Liver (tissue), 9 donors: Measurements from ENCODE around the gene INTS4. TPM values are rescaled to one million over a fixed set of nuclear protein-coding genes. Genes with fewer than 3 reads are reported as not detected.
"Not testable (repeated sequence)": the region's sequence is repeated elsewhere in the genome, so short reads cannot be mapped to it uniquely, and the experiment has no call there.

Source experiments
- DNase-seq: peaks from one replicate; pipeline ENCODE4 v3.0.0-alpha.2; 2017; ENCODE audit warnings: low spot score
- H3K27ac ChIP-seq, 2 donors: one replicate each; pipeline ENCODE4 v1.7.0; 2013; ENCODE audit warnings: inconsistent platforms in 2 of 2, low read length in 2 of 2, control low read depth in 1 of 2, low read depth in 1 of 2, mild to moderate bottlenecking in 1 of 2
- H3K27me3 ChIP-seq, 4 donors: one replicate each; pipeline versions ENCODE4 v1.6.1 to v1.7.0; 2013; ENCODE audit warnings: low read length in 3 of 4, inconsistent platforms in 1 of 4, mild to moderate bottlenecking in 1 of 4, moderate library complexity in 1 of 4; ENCODE audit not compliant: control insufficient read depth in 4 of 4, insufficient read depth in 4 of 4
- H3K36me3 ChIP-seq, 4 donors: one replicate each; pipeline versions ENCODE4 v1.6.1 to v1.7.0; 2013; ENCODE audit warnings: low read length in 3 of 4, mild to moderate bottlenecking in 3 of 4, low read depth in 1 of 4, moderate library complexity in 1 of 4; ENCODE audit not compliant: control insufficient read depth in 4 of 4, insufficient read depth in 3 of 4
- H3K4me1 ChIP-seq, 4 donors: one replicate each; pipeline versions ENCODE4 v1.6.1 to v1.7.0; 2013; ENCODE audit warnings: low read length in 3 of 4, mild to moderate bottlenecking in 3 of 4, moderate library complexity in 1 of 4; ENCODE audit not compliant: control insufficient read depth in 4 of 4, insufficient read depth in 4 of 4
- H3K4me3 ChIP-seq, 3 donors: one replicate each; pipeline versions ENCODE4 v1.6.1 to v1.7.0; 2013; ENCODE audit warnings: low read length in 3 of 3, control low read depth in 1 of 3, low read depth in 1 of 3, mild to moderate bottlenecking in 1 of 3
- H3K9ac ChIP-seq, 2 donors: one replicate each; pipeline ENCODE4 v1.7.0; 2013; ENCODE audit warnings: low read length in 2 of 2, mild to moderate bottlenecking in 2 of 2, moderate library complexity in 2 of 2, control low read depth in 1 of 2, low read depth in 1 of 2
- H3K9me3 ChIP-seq, 4 donors: one replicate each; pipeline versions ENCODE4 v1.6.1 to v1.7.0; 2013; ENCODE audit warnings: low read length in 3 of 4; ENCODE audit not compliant: control insufficient read depth in 4 of 4
- EGR1 ChIP-seq, 2 donors: IDR thresholded peaks; 2 replicates each; pipeline ENCODE4 v1.6.1; 2016 to 2018; ENCODE audit warnings: antibody characterized with exemption in 2 of 2, low read depth in 2 of 2
- FOXA2 ChIP-seq: IDR thresholded peaks from 2 replicates; pipeline ENCODE4 v1.6.1; 2016; ENCODE audit warnings: antibody characterized with exemption
- HNF4A ChIP-seq, 2 donors: conservative IDR thresholded peaks; 2 replicates each; pipeline ENCODE4 v1.6.1; 2016; ENCODE audit warnings: antibody characterized with exemption in 2 of 2, mild to moderate bottlenecking in 2 of 2
- HNF4G ChIP-seq: IDR thresholded peaks from 2 replicates; pipeline ENCODE4 v1.6.1; 2016; ENCODE audit warnings: antibody characterized with exemption
- JUND ChIP-seq, 2 donors: IDR thresholded peaks; 2 replicates each; pipeline ENCODE4 v1.6.1; 2016; ENCODE audit warnings: antibody characterized with exemption in 2 of 2
- NR2F2 ChIP-seq: IDR thresholded peaks from 2 replicates; pipeline ENCODE4 v1.6.1; 2016; ENCODE audit warnings: antibody characterized with exemption
- REST ChIP-seq: IDR thresholded peaks from 2 replicates; pipeline ENCODE4 v1.6.1; 2016; ENCODE audit warnings: antibody characterized with exemption, mild to moderate bottlenecking
- TAF1 ChIP-seq: conservative IDR thresholded peaks from 2 replicates; pipeline ENCODE4 v1.6.1; 2016; ENCODE audit warnings: antibody characterized with exemption, mild to moderate bottlenecking
- ZBTB33 ChIP-seq: IDR thresholded peaks from 2 replicates; pipeline ENCODE4 v1.6.1; 2016; ENCODE audit warnings: antibody characterized with exemption
- WGBS: extraction: QIAGEN DNeasy Blood & Tissue Kit; methylation state at CpG from one replicate; pipeline ENCODE4 v1.1.7; 2013; 5-methylcytosine and 5-hydroxymethylcytosine counted together
- polyA plus RNA-seq, 2 donors: library from polyadenylated mRNA; stranded (reverse) in 1 of 2; unstranded in 1 of 2; fragments of 200-250 nt in 1 of 2; fragments of >200 nt in 1 of 2; fragmentation: Nextera tagmentation in 1 of 2; extraction: Ambion mirVana in 1 of 2; gene quantifications; one replicate each; pipeline versions ENCODE4 v1.2.1 to v1.2.3, GENCODE V29; 2013 to 2015
- total RNA-seq, 2 donors: library from RNA; depleted of rRNA; stranded (reverse); fragments of >200 nt; gene quantifications; one replicate each; pipeline ENCODE4 v1.2.3, GENCODE V29; 2014
- TF ChIP-seq, protein P1 (sequence below): fragments of 150-350 bp; IDR thresholded peaks from 2 replicates; pipeline ENCODE4 v1.5.1; 2017; ENCODE audit warnings: improper control_type of control experiment, low read depth, low read length; ENCODE audit not compliant: missing input control
- donor health status: healthy.
- donor health status: healthy.
- donor health status: healthy.
- donor health status: healthy.
- donor health status: healthy.

INTS4 gene
- total and polyA plus RNA-seq, 4 donors: 7.9 to 19.1 (median 15.0) TPM

- DNase-seq, H3K27me3 ChIP-seq, H3K9me3 ChIP-seq, H3K4me3 ChIP-seq, H3K36me3 ChIP-seq, H3K9ac ChIP-seq: not testable (repeated sequence)
- peaks cover 7 to 12% (median 7%) of the 10 kb centered on the region in 4 donors for H3K4me1 ChIP-seq
- TF ChIP-seq HNF4A (conservative IDR thresholded peaks at IDR 0.05): peak in 1 of 2 donors; percentile 15
- H3K27ac ChIP-seq: peak overlapping the region; percentile 46 to 70
- 43% methylated on average over 4 of the region's 4 CpGs for WGBS
Measured at GRCh38 chr11:77913608-77914306, 80.7 kb downstream of the INTS4 start.

- H3K27ac ChIP-seq, DNase-seq, H3K36me3 ChIP-seq, H3K4me3 ChIP-seq, H3K9me3 ChIP-seq, H3K9ac ChIP-seq, H3K27me3 ChIP-seq: not testable (repeated sequence)
- 94% methylated on average over 6 of the region's 6 CpGs for WGBS
- H3K4me1 ChIP-seq: peaks cover 7 to 12% (median 7%) of the 10 kb centered on the region in 4 donors
Measured at GRCh38 chr11:77910828-77911227, 83.6 kb downstream of the INTS4 start.

DNA sequence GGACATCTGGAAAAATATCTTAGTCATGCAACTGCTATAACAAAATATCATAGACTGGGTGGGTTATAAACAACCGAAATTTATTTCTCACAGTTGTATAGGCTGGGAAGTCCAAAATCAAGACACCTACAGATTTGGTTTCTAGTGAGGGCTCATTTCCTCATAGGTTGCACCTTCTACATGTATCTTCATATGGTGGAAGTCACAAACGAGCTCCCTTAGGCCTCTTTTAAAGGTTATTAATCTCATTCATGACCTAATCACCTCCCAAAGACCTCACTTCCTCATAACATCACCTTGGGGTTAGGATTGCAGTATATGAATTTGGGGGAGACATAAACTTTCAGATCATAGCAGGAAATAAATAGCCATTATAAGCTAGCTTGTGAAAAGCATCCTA is 85.2 kb downstream of the INTS4 start:
- peaks cover 0 to 4% (median 2%) of the 10 kb centered on the region in 4 donors for H3K36me3 ChIP-seq
- no peak for DNase-seq
- H3K9me3 ChIP-seq: no peaks in the 10 kb centered on the region
- H3K27me3 ChIP-seq: no peaks in the 10 kb centered on the region
- no peak overlapping the region for H3K4me3 ChIP-seq
- H3K4me1 ChIP-seq: peaks cover under 1 to 5% (median 2%) of the 10 kb centered on the region in 4 donors
- no peak overlapping the region for H3K27ac ChIP-seq
- 96% methylated on average over 2 of the region's 2 CpGs for WGBS
- no peak overlapping the region for H3K9ac ChIP-seq
- TF ChIP-seq NR2F2 (no peak), JUND (IDR thresholded peaks at IDR 0.05) (no peak), HNF4G (no peak), ZBTB33 (no peak), TAF1 (no peak), FOXA2 (no peak)
- TF ChIP-seq, protein P1, sequence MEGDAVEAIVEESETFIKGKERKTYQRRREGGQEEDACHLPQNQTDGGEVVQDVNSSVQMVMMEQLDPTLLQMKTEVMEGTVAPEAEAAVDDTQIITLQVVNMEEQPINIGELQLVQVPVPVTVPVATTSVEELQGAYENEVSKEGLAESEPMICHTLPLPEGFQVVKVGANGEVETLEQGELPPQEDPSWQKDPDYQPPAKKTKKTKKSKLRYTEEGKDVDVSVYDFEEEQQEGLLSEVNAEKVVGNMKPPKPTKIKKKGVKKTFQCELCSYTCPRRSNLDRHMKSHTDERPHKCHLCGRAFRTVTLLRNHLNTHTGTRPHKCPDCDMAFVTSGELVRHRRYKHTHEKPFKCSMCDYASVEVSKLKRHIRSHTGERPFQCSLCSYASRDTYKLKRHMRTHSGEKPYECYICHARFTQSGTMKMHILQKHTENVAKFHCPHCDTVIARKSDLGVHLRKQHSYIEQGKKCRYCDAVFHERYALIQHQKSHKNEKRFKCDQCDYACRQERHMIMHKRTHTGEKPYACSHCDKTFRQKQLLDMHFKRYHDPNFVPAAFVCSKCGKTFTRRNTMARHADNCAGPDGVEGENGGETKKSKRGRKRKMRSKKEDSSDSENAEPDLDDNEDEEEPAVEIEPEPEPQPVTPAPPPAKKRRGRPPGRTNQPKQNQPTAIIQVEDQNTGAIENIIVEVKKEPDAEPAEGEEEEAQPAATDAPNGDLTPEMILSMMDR: no peak

GRCh38 chr11:77908835-77909234 is 85.6 kb downstream of the INTS4 start:
- Histone ChIP-seq H3K4me3 (no peak overlapping the region), H3K9me3 (no peaks in the 10 kb centered on the region), H3K27me3 (no peaks in the 10 kb centered on the region), H3K4me1 (peaks cover 0 to under 1% (median under 1%) of the 10 kb centered on the region in 4 donors), H3K9ac (no peak overlapping the region), H3K36me3 (peaks cover 0 to 4% (median 2%) of the 10 kb centered on the region in 4 donors), H3K27ac (no peak overlapping the region)
- no peak for TF ChIP-seq REST
- no peak for TF ChIP-seq EGR1 (IDR thresholded peaks at IDR 0.05; ENCODE audit: low read depth in 2 of 2)
- no peak for DNase-seq
- WGBS: 94% methylated on average over 2 of the region's 2 CpGs

- H3K27ac ChIP-seq, DNase-seq, H3K36me3 ChIP-seq, H3K9ac ChIP-seq, H3K9me3 ChIP-seq, H3K27me3 ChIP-seq, H3K4me1 ChIP-seq, H3K4me3 ChIP-seq: not testable (repeated sequence)
- WGBS: 93% methylated on average over 1 of the region's 1 CpG
Measured at GRCh38 chr11:77894949-77895348, 99.5 kb downstream of the INTS4 start.
